ENCODE measurements around the gene ATG101. TPM values are rescaled to one million over a fixed set of nuclear protein-coding genes. Genes with fewer than 3 reads are reported as not detected.
"Not testable (repeated sequence)": the region's sequence is repeated elsewhere in the genome, so short reads cannot be mapped to it uniquely, and the experiment has no call there.

ATG101 gene
- total RNA-seq, 2 experiments from 2014 or later, result 28.8 to 31.1 TPM

DNA sequence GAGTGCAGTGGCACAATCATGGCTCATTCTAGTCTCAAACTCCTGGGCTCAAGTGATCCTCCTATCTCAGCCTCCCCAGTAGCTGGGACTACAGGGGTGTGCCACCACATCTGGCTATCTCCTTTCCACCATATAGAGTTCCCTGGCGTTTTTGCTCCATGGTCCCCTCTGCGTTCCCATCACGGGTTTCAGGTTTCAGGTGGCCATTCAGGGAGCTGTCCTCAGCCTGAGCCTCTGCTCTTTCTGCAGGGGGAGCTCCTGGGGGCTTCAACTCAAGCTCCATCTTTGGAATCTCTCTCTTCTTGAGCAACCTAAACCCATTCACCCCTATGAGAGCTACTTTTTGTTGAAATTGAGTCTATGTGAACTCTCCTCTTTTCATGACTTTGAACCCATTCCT, 21.3 kb downstream of the ATG101 start:
- Mint-ChIP-seq H3K36me3 (ENCODE audit: low read depth) (no peaks in the 10 kb centered on the region), H3K4me1 (ENCODE audit: low read depth) (peaks cover 3% of the 10 kb centered on the region), H3K4me3 (no peak overlapping the region), H3K27me3 (ENCODE audit: low read depth) (peaks cover 49% of the 10 kb centered on the region), H3K27ac (no peak overlapping the region), H3K9me3 (ENCODE audit: insufficient read depth) (no peaks in the 10 kb centered on the region)
- ATAC-seq, result no peak
- POLR2A ChIA-PET, result no interaction called here
- DNase-seq, result no peak
- CTCF ChIA-PET, result interaction anchor here (1.4 to 15.1 kb wide), 2 partner anchors 8 to 65 kb away, joined by 5 to 486 read pairs; no protein-coding TSS in a partner anchor

DNA sequence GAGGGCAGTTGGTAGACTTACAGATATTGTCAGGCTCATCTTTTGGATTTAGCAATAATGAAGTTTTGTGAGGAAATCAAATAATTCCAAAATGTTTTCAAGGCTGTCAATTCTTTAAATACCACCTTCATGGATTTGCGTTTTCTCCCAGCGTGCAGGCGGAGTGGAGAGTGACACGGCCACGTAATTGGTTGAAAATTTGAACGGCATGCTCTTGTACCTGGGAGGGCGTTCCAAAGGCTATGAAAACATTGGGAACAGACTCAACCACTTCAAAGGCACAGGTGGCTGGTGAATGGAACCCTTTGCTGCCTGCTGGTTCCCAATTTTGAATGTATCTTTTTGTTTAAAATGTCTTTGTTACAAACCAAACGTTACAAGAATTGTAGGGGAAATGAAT, 22.1 kb downstream of the ATG101 start:
- no peaks in the 10 kb centered on the region for H3K36me3 Mint-ChIP-seq (ENCODE audit: low read depth)
- H3K4me3 Mint-ChIP-seq, result no peak overlapping the region
- no peaks in the 10 kb centered on the region for H3K9me3 Mint-ChIP-seq (ENCODE audit: insufficient read depth)
- H3K27me3 Mint-ChIP-seq (ENCODE audit: low read depth), result peaks cover 49% of the 10 kb centered on the region
- POLR2A ChIA-PET, result no interaction called here
- CTCF ChIA-PET, result interaction anchor here (1.4 to 15.1 kb wide), 2 partner anchors 9 to 66 kb away, joined by 5 to 486 read pairs; no protein-coding TSS in a partner anchor
- peaks cover 3% of the 10 kb centered on the region for H3K4me1 Mint-ChIP-seq (ENCODE audit: low read depth)
- no peak overlapping the region for H3K27ac Mint-ChIP-seq
- no peak for ATAC-seq
- no peak for DNase-seq

DNA sequence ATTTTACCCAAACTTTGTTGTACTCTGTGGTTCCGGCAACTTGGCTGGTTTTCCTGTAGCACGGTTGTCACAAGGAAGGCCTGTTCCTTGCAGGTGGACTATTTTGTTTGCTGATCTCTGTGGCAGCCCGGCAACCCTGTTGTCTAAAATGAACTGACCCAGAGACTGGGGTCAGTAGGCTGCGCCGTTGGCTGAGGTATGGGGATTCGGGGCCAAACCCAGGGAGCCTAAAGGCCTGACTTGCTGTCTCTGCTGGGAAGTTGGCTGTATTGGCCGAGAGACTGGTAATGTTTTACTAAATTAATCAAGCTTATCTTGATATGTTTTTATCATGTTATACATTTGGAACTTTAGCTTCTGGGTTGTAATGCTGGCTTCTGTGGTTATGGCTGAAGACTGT, 23.6 kb downstream of the ATG101 start:
- POLR2A ChIA-PET, result no interaction called here

DNA sequence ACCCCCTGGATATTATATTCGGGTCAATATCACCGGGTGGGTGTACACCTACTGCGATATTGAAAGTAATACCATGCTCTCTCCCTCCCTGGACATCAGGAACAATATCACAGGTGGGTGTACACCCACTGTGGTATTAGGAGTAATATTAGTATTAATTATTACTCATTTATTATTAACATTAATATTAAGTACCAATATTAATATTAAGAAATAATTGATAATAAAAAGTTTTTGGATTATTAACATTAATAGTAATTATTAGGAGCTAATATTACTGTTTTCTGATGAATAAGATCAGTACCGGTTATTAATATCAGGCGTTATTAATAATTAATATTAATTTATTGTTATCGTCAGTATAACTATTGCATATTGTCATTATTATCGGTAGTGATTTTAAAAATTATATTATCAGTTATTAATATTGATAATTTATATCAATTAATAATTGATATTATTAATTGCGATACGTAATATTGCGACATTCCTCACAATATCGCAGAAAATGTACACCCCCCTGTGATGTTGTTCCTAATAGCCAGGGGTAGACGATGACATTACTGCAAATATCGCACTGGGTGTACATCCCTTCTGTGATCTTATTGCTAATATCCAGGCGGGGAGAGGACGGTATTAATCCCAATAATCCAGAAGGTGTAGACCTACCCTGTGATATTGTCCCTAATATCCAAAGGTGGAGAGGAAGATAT, 26.7 kb downstream of the ATG101 start:
- H3K4me3 Mint-ChIP-seq, result no peak overlapping the region
- POLR2A ChIA-PET, result no interaction called here
- no peak overlapping the region for H3K27ac Mint-ChIP-seq
- peaks cover 20% of the 10 kb centered on the region for H3K27me3 Mint-ChIP-seq (ENCODE audit: low read depth)
- ATAC-seq (no peak), DNase-seq (no peak)
- H3K36me3 Mint-ChIP-seq (ENCODE audit: low read depth), result no peaks in the 10 kb centered on the region
- H3K4me1 Mint-ChIP-seq (ENCODE audit: low read depth), result no peaks in the 10 kb centered on the region
- CTCF ChIA-PET, result no interaction called here
- H3K9me3 Mint-ChIP-seq (ENCODE audit: insufficient read depth), result no peaks in the 10 kb centered on the region

More for the DNA sequence above, 23.6 kb downstream of the ATG101 start:
- Mint-ChIP-seq H3K4me1 (ENCODE audit: low read depth) (peaks cover 3% of the 10 kb centered on the region), H3K4me3 (no peak overlapping the region), H3K27me3 (ENCODE audit: low read depth) (peaks cover 41% of the 10 kb centered on the region), H3K36me3 (ENCODE audit: low read depth) (no peaks in the 10 kb centered on the region), H3K9me3 (ENCODE audit: insufficient read depth) (no peaks in the 10 kb centered on the region), H3K27ac (no peak overlapping the region)
- CTCF ChIA-PET, result interaction anchor here (1.2 to 2.7 kb wide), 3 partner anchors 68 to 73 kb away, joined by 3 to 21 read pairs (median 5); no protein-coding TSS in a partner anchor
- ATAC-seq (no peak), DNase-seq (no peak)

DNA sequence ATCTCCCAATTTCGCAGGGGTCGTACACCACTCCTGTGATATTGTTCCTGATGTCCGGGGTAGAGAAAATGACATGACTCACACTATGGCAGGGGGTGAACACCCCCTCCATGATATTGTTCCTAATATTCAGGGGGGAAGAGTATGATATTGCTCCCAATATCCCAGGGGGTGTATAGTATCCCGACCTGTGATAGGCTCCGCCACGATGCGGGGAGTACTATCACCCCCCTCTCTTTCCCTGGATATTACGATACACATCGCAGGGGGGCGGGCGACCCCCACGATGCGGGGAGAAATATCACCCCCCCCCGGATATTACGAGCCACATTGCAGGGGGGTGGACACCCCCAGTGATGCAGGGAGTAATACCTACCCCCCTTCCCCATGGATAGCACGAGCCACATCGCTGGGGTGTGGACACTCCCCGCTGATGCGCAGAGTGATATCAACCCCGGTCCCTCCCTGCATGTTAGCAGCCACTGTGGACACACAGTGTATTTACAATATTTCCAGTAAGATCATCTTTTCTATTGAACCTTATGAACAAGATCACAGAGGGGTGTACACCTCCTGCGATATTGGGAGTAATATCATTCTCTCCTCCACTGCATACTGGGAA, 27.4 kb downstream of the ATG101 start:
- POLR2A ChIA-PET, result no interaction called here
- no peaks in the 10 kb centered on the region for H3K9me3 Mint-ChIP-seq (ENCODE audit: insufficient read depth)
- peak; percentile 49 for DNase-seq
- H3K27me3 Mint-ChIP-seq (ENCODE audit: low read depth), result peaks cover 18% of the 10 kb centered on the region
- no peaks in the 10 kb centered on the region for H3K36me3 Mint-ChIP-seq (ENCODE audit: low read depth)
- H3K4me3 Mint-ChIP-seq, result no peak overlapping the region
- CTCF ChIA-PET, result no interaction called here
- H3K27ac Mint-ChIP-seq, result no peak overlapping the region
- peak; percentile 49 for ATAC-seq
- H3K4me1 Mint-ChIP-seq (ENCODE audit: low read depth), result no peaks in the 10 kb centered on the region

DNA sequence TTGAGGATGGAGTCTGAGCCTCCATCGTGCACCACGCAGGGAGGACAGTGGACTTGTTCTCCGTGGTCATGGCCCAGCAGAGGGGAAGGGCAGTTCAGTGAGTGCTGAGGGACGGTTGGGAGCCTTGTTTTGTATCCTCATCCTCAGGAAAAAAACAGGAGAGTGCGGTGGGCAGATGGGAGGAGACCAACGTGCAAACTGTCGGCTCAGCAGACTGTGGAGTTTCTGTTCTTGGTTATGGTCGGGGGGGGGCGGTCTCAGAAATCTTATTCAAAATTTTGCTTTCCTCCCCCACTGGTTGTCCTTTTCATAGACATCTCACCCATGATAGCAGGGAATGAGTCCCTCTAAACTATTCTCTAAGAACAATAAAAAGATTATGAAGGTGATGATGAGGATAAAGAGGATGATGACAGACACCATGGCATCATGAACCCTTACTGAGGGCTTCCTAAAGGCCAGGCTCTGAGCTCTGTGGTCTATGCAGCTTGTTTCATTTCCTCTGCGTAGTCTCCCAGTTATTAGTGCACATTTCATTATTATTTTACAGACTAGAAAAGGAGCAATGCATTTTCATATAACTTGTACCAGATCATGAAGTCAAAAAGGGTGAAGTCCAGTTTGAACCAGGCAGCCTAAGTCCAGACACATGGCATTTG, 34.8 kb downstream of the ATG101 start:
- H3K4me3 Mint-ChIP-seq; ATAC-seq; H3K27ac Mint-ChIP-seq; POLR2A ChIA-PET; H3K9me3 Mint-ChIP-seq (ENCODE audit: insufficient read depth); DNase-seq; H3K36me3 Mint-ChIP-seq (ENCODE audit: low read depth); H3K4me1 Mint-ChIP-seq (ENCODE audit: low read depth): not testable (repeated sequence)
- CTCF ChIA-PET, result interaction anchor here (1.7 kb wide), 1 partner anchor 22 kb away, joined by 4 read pairs; no protein-coding TSS in a partner anchor
- peaks cover 38% of the 10 kb centered on the region for H3K27me3 Mint-ChIP-seq (ENCODE audit: low read depth)

DNA sequence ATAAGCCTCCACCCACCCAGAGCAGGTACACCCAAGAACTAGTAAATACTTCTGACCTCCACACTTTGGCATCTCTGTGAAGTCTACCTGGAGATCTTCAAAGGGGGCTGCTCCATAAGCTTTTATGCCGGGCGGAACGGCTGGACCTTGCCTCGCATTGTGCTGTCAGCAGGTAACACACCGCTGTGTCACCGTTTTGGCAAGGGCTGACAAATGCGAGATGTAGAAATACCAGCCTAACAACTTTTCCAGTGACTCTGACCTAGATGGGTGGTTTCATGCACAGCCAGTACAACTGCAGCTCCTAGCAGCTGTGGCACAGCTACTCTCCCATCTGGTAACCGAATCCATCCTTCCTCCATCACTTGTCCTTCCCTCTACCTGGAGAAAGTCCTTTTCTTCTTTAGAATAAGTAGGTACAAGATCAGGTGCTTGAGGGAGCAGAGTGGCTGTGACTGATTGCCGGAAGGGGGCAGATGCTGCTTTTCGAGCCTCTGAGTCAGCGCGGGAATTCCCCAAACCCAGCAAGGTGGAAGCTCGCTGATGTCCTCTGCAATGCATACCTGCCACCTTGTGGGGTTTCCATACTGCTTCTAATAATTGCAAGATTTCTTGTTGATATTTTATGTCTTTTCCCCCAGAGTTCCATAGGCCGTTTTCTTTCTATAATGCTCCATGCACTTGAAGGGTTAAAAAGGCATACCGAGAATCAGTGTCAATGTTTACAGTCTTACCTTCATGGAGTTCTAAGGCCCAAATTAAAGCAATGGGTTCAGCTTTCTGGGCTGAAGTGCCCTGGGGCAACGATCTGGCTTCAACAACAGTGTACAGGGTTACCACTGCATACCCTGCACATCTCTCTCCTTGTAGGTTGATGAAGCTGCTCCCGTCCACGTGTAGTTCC, 46.7 kb downstream of the ATG101 start:
- H3K36me3 Mint-ChIP-seq (ENCODE audit: low read depth); H3K9me3 Mint-ChIP-seq (ENCODE audit: insufficient read depth); POLR2A ChIA-PET; H3K27me3 Mint-ChIP-seq (ENCODE audit: low read depth); H3K4me3 Mint-ChIP-seq; ATAC-seq; H3K27ac Mint-ChIP-seq: not testable (repeated sequence)
- CTCF ChIA-PET, result interaction anchor here (0.7 to 5.1 kb wide), 10 partner anchors 12 to 722 kb away, joined by 3 to 94 read pairs (median 4); no protein-coding TSS in a partner anchor
- peak; percentile 64 for DNase-seq
- H3K4me1 Mint-ChIP-seq (ENCODE audit: low read depth), result peaks cover 30% of the 10 kb centered on the region

DNA sequence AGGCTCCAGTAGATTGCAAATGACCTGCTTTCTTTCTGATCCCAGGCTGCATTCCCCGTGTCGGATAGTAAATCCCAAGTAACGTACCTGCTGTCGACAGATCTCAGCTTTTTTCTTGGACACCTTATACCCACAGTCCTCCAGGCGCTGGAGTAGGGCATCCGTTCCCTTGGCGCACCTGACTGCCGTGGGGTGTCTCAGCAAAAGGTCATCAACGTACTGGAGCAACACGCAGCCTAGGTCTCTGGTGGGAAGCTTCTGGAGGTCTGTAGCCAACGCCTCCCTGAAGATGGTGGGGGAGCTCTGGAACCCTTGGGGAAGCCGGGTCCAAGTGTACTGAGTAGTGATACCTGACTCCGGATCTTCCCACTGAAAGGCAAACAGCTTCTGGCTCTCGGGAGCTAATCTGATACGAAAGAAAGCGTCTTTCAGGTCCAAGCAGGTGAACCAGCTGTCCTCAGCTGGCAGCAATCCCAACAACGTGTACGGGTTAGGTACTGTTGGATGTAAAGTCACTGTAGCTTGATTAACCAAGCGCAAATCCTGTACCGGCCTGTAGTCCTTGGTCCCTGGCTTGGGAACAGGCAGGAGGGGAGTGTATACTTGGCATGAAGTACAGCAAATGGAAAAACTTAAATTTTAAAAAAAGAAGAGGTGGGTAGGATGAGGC, 48.2 kb downstream of the ATG101 start:
- DNase-seq; POLR2A ChIA-PET; H3K9me3 Mint-ChIP-seq (ENCODE audit: insufficient read depth); H3K36me3 Mint-ChIP-seq (ENCODE audit: low read depth); H3K27ac Mint-ChIP-seq; ATAC-seq; H3K4me3 Mint-ChIP-seq: not testable (repeated sequence)
- Mint-ChIP-seq H3K4me1 (ENCODE audit: low read depth) (peaks cover 34% of the 10 kb centered on the region), H3K27me3 (ENCODE audit: low read depth) (peaks cover 12% of the 10 kb centered on the region)
- CTCF ChIA-PET, result interaction anchor here (1.0 to 5.1 kb wide), 4 partner anchors 10 to 98 kb away, joined by 3 to 94 read pairs (median 7); no protein-coding TSS in a partner anchor

DNA sequence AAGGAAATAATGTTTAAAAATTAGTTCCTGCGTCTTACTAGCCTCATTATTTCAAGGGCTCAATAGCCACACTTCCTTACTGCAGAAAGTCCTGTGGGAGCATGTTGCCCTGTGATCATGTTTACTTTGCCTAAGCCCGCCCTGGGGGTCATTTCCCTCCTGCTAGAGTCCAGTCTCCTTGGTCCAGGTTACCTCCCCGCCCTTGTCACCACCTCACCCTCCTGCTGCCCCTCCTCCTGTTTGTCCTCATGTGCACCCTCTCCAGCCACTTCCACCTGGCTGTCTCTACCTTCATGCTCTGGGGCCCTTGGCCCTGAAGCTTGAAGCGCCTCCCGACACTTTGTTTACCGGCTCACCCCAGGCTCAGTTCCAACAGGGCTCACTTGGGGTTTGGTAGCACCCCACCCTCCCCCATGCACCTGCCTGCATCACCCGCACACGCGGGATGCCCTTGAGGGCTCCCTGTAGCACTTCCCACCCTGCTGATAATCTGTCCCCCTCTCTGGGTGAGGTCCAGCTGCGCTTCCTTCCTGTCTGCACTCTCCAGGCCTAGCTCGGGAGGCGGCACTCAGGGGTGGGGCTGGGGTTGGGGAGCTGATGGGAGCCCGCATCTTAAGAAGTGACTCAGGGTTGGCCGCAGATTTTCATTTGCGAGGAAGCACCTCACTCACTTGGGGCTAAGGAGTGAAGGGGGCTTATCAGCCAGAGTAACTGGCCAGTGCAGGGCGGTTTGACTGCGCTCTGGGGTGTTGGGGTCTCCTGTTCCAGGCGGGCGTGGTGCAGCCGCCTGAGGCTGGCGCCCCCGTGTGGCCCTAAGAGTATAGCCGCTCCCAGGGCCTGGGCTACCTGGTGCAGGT, 49.8 kb downstream of the ATG101 start:
- H3K9me3 Mint-ChIP-seq (ENCODE audit: insufficient read depth), result no peaks in the 10 kb centered on the region
- ChIA-PET POLR2A (no interaction called here), CTCF (interaction anchor here (0.8 to 5.1 kb wide), 9 partner anchors 8 to 99 kb away, joined by 3 to 94 read pairs (median 4); no protein-coding TSS in a partner anchor)
- no peak overlapping the region for H3K4me3 Mint-ChIP-seq
- DNase-seq (peak; percentile 54), ATAC-seq (peak; percentile 80)
- H3K27me3 Mint-ChIP-seq (ENCODE audit: low read depth), result peaks cover 12% of the 10 kb centered on the region
- peaks cover 34% of the 10 kb centered on the region for H3K4me1 Mint-ChIP-seq (ENCODE audit: low read depth)
- H3K27ac Mint-ChIP-seq, result peak overlapping the region; percentile 52
- H3K36me3 Mint-ChIP-seq (ENCODE audit: low read depth), result no peaks in the 10 kb centered on the region

Data from activated CD8-positive, alpha-beta T cell treated with anti-CD3 and anti-CD28 coated beads, Interleukin-2, amount 10 ng/mL, durations not matched to agents 7 days and 5 days (primary cell).